Neutrophil (primary cell): ENCODE measurements around the gene MUC21.

Source experiments
- H3K27ac ChIP-seq: fragments of 200-600 bp; sonication (generic); 2 replicates; pipeline ENCODE4 v1.5.1; 2016; ENCODE audit warnings: mild to moderate bottlenecking, moderate library complexity
- H3K27me3 ChIP-seq: fragments of 200-600 bp; sonication (generic); 2 replicates; pipeline ENCODE4 v1.6.0; 2016; ENCODE audit warnings: mild to moderate bottlenecking
- H3K36me3 ChIP-seq: fragments of 200-600 bp; sonication (generic); 2 replicates; pipeline ENCODE4 v1.5.1; 2017
- H3K4me1 ChIP-seq, 2 experiments: fragments of 200-600 bp in 1 of 2; sonication (generic) in 1 of 2; 1 replicate in 1 of 2; 2 replicates in 1 of 2; pipeline versions ENCODE4 v1.5.1 to v1.6.1; 2013 to 2016; ENCODE audit warnings: low read depth in 1 of 2, low read length in 1 of 2, mild to moderate bottlenecking in 1 of 2, moderate library complexity in 1 of 2; ENCODE audit not compliant: control insufficient read depth in 1 of 2, insufficient read depth in 1 of 2
- H3K4me3 ChIP-seq, 2 experiments: fragments of 200-600 bp in 1 of 2; sonication (generic) in 1 of 2; 1 replicate in 1 of 2; 2 replicates in 1 of 2; pipeline ENCODE4 v1.5.1; 2013 to 2016; ENCODE audit warnings: low read depth in 1 of 2, low read length in 1 of 2, mild to moderate bottlenecking in 1 of 2, moderate library complexity in 1 of 2
- H3K9me3 ChIP-seq: fragments of 200-600 bp; sonication (generic); 2 replicates; pipeline ENCODE4 v1.5.1; 2016
- TF ChIP-seq, protein P1 (sequence below): fragments of 200-600 bp; sonication (generic); IDR thresholded peaks from 2 replicates; pipeline ENCODE4 v1.5.1; 2016; ENCODE audit warnings: antibody characterized with exemption

The MUC21 gene

DNA sequence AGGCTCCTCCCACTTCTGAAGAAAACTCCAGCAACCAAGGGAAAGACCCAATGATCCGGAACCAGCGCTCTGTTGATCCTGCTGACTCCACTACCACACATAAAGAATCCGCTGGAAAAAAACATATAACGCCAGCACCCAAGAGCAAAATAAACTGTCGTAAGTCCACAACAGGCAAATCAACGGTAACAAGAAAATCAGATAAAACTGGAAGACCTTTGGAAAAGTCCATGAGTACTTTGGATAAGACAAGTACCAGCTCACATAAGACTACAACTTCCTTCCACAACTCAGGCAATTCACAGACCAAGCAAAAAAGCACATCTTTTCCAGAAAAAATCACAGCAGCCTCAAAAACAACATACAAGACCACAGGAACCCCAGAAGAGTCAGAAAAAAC lies 34.7 kb upstream of the MUC21 start:
- H3K36me3 ChIP-seq, result no peaks in the 10 kb centered on the region
- H3K27ac ChIP-seq, result no peak overlapping the region
- H3K4me3 ChIP-seq, result no peak overlapping the region
- peaks cover 85% of the 10 kb centered on the region for H3K27me3 ChIP-seq
- TF ChIP-seq, protein P1, sequence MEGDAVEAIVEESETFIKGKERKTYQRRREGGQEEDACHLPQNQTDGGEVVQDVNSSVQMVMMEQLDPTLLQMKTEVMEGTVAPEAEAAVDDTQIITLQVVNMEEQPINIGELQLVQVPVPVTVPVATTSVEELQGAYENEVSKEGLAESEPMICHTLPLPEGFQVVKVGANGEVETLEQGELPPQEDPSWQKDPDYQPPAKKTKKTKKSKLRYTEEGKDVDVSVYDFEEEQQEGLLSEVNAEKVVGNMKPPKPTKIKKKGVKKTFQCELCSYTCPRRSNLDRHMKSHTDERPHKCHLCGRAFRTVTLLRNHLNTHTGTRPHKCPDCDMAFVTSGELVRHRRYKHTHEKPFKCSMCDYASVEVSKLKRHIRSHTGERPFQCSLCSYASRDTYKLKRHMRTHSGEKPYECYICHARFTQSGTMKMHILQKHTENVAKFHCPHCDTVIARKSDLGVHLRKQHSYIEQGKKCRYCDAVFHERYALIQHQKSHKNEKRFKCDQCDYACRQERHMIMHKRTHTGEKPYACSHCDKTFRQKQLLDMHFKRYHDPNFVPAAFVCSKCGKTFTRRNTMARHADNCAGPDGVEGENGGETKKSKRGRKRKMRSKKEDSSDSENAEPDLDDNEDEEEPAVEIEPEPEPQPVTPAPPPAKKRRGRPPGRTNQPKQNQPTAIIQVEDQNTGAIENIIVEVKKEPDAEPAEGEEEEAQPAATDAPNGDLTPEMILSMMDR, result no peak
- H3K4me1 ChIP-seq, result no peaks in the 10 kb centered on the region
- no peaks in the 10 kb centered on the region for H3K9me3 ChIP-seq

DNA sequence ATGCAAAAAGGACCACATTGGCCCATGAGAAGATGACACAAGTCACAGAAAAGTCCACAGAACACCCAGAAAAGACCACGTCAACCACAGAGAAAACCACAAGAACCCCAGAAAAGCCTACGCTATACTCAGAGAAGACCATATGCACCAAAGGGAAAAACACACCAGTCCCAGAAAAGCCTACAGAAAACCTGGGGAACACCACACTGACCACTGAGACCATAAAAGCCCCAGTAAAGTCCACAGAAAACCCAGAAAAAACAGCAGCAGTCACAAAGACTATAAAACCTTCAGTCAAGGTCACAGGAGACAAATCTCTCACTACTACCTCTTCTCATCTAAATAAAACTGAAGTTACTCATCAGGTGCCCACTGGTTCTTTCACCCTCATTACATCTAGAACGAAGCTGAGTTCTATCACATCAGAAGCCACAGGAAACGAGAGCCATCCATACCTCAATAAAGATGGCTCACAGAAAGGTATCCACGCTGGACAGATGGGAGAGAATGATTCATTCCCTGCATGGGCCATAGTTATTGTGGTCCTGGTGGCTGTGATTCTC lies 31.5 kb upstream of the MUC21 start:
- Histone ChIP-seq H3K36me3 (no peaks in the 10 kb centered on the region), H3K27me3 (peaks cover 85% of the 10 kb centered on the region), H3K4me3 (no peak overlapping the region), H3K27ac (no peak overlapping the region), H3K4me1 (peaks cover 8 to 9% of the 10 kb centered on the region in 2 experiments), H3K9me3 (no peaks in the 10 kb centered on the region)
- TF ChIP-seq, protein P1, result no peak

DNA sequence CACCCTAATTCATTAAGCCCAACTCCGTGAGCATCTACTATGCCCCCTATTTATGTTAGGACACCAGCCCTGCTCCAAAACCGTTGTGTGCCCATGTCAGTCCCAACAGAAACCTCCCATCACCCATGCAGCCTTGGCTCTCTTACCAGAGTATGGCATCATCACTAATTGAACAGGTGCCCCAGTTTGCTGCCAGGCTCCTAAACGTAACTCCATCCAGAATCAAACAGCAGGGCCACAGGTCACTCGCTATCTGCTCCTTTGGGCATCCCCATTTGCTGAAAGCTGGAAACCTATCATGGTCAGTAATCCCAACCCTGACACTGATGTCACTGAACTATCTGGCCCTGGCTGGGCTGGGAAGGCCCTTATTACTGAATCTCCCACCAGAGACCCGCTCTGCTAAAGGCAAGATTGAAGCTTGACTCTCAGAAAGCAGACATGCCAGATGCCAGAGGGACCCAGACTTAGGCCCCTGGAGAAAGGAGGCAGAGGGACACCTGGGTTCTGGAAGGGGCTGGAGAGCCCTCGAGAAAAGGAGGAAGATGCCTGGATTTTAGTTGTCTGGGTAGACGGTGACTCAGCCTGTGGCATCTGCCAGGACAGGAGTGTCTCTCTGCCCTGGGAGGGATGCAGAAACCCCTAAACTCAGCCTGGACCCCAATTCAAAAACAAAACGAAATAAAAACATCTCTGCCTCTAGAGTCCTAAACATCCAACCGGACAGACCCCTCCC lies 28.7 kb upstream of the MUC21 start:
- peaks cover 93% of the 10 kb centered on the region for H3K27me3 ChIP-seq
- H3K4me3 ChIP-seq, result no peak overlapping the region
- no peaks in the 10 kb centered on the region for H3K9me3 ChIP-seq
- H3K27ac ChIP-seq, result no peak overlapping the region
- TF ChIP-seq, protein P1, result no peak
- no peaks in the 10 kb centered on the region for H3K36me3 ChIP-seq
- peaks cover 8 to 9% of the 10 kb centered on the region in 2 experiments for H3K4me1 ChIP-seq

DNA sequence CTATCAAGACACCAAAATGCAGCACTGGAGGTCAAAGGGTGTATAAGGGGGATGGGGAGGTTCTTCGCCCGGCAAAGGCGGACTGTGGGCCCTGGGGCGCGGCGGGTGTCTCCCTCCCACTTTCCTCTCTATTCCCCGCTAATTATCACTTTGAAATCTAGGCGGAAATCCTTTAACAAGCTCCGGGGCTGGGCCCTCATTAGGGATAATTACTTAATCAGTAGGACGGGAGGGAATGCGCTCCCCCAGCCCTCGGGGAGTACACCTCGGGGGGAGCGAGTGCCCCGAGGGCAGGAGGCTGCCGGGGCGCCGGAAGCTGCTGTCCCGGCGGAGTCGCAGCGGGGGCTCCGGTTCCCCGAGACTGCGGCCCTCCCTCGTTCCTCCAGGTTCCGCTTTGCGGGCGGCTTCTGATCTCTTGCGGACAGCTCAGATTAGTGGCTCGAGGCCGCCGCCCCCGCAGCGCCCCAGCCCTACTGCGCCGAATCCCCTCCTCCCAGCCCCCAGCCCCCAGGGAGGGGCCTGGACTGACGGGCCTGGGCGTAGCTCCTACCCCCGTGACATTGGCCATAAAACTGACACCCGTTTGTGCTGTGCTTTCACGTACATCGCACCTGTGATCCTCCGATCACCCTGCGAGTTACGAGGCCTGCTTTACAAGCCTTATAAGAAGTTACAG lies 28.0 kb upstream of the MUC21 start:
- Histone ChIP-seq H3K4me1 (peaks cover 8 to 9% of the 10 kb centered on the region in 2 experiments), H3K36me3 (no peaks in the 10 kb centered on the region), H3K27me3 (peaks cover 98% of the 10 kb centered on the region), H3K9me3 (no peaks in the 10 kb centered on the region), H3K27ac (no peak overlapping the region), H3K4me3 (peak overlapping the region; percentile 8 to 32)
- TF ChIP-seq, protein P1, result no peak

DNA sequence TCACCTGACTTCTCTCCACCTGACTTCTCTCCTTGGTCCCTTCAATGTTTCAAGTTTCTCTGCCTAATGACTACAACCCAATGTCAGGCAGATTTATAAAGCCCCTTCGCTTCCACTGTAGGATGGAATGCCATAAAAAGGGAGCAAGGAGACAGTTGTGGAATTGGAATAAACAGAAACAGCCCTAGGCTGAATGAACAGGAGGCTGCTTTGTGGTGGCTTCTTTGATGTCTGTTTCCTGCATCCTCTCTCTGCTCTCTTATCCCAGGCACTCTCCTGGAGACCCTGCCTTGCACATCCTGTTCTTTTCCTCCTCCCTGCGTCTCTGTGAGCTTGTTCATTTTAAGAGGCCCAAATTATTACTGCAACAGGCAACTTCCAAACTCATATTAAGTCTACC lies 25.8 kb upstream of the MUC21 start:
- H3K27ac ChIP-seq, result no peak overlapping the region
- H3K4me1 ChIP-seq, result peaks cover 8 to 9% of the 10 kb centered on the region in 2 experiments
- TF ChIP-seq, protein P1, result no peak
- no peaks in the 10 kb centered on the region for H3K36me3 ChIP-seq
- no peak overlapping the region for H3K4me3 ChIP-seq
- no peaks in the 10 kb centered on the region for H3K9me3 ChIP-seq
- H3K27me3 ChIP-seq, result peaks cover 95% of the 10 kb centered on the region
